Suppressor macrophage treated with lipopolysaccharide for 4 hours (primary cell): Measurements from ENCODE around the gene TM7SF3.

Experiments
- DNase-seq: peaks from one replicate; pipeline ENCODE4 v3.0.0-alpha.2; 2020

Gene TM7SF3

DNA sequence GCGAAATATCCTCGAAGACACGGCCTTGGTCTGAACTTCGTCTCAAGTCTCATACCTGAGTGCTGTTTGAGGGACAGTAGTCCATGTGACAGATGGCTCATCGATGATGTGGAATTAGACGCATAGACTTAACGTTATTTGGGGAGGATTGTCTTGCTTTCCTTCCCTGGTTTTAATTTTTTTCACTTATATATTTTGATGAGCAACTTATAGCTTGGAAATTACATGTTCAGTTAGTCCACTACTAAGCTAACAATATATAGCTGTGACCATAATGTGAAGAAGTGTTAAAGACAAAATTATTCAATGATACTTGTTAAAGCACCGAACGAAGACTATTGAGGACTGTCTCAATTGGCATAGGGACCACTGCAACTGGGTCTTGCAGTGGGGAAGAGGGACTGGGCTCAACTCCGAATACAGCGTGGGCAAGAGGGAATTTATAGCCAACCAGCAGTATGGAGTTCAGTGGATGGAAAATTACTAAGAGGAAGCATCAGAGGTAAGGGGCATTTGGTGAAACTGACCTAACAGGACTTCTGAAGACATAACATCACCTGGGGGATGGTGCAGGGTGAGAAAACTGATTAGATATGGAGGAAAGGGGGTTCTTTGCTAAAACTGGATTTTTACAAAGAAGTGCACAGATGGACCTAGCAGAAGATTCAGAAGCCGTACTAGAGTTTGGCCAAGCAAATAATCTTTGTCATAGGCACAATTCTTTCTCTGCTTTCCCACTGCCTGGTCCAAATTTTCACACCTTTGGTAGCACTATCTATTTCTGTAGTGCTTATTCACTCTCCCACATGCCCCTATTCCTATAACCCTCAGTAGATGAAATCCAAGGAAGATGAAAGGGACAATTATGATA, 910 bp upstream of the TM7SF3 start:
- no peak for DNase-seq

DNA sequence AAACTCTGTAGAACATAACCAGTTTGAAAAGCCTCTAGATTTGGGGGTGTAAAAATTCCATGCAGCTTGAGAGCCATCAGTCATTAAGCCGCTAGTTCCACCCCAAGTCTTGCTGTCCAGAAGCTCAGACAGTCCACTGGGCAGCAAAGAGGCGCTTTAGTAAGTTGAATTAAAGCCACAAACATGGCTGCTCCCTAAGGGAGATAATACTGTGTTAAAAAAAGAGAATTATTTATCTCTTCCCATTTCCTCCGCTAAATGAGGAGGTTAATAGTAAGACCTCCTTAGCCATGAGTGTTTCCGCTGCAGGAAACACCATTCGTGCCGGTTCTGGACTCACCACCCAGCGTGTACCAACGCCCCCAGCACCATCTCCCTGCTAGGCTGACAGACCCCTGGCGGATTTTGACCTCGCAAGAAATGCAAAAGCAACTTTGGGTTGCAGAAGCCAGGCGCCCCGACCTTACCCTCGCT, 536 bp downstream of the TM7SF3 start:
- peak; percentile 13 for DNase-seq

DNA sequence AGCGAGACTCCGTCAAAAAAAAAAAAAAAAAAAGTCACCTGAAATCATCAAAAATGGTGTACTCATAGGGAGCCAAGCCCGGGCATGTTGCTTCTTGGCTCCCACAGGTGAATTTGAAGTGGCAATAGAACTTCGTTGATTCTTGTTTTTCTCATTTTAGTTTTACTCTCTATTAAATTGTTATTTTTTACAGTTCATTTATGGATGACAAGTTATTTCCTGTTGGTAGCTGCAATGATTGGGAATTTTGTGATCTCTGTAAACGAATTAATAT, 1.3 kb downstream of the TM7SF3 start:
- no peak for DNase-seq

DNA sequence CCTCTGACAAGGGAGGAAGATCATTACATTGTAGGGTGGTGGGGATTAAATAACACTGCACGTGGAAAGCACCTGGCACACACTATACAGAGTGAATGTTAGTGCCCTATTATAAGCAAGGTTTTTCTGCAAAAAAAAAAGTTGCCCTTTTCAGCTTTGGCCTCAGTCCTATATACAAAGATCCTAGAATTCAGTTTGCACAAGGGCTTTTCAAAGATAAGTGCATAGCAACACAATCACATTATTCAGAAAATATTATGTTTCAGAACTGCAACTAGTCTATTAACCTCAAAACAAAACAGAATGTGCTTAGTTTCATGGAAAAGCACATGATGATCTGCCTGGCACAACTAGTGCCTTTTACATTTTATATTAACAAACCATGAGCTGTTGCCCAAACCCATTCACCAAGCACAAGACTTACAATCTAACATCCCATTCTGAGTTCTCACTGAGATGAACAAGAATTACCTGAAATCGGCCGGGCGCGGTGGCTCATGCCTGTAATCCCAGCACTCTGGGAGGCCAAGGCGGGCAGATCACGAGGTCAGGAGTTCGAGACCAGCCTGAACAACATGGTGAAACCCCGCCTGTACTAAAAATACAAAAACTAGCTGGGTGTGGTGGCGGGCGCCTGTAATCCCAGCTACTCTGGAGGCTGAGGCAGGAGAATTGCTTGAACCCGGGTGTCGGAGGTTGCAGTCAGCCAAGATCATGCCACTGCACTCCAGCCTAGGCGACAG, 1.8 kb downstream of the TM7SF3 start:
- DNase-seq, result no peak

DNA sequence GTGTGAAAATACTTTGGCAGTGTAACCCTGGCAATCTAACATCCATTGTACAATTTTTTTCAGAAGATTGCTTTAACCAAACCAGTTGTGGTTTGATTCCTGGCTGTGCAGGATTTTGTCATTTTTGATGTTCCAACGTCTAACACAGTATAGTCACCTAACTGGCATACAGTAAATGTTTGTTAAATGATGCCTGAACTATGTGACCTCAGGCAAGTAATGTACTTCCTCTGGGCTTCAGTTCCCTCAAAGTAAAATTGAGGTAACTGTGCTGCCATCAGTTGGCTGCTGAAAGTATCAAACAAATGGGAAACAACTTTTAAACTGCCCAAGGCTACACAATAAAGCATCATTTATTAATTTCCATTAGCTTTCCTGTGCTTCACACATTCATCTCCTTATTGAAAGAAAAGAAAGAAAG, 4.3 kb downstream of the TM7SF3 start:
- DNase-seq, result peak; percentile 22

DNA sequence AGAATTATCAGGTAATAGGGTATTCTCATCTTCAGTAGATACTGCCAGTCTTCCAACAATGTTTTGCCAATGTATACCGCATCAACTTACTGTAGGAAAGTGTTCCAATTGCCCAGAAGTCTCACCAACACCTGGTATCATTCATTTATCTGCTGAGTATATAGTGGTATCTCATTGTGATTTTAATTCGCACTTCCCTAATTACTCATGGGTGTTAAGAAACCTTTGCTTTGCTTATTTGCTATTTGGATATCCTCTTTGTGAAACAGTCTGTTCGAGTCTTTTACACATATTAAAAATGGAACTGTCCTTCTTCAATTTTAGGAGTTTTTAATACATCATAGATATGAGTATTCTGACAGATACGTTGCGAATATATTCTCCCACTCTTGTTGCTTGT, 6.1 kb downstream of the TM7SF3 start:
- DNase-seq, result peak; percentile 24

DNA sequence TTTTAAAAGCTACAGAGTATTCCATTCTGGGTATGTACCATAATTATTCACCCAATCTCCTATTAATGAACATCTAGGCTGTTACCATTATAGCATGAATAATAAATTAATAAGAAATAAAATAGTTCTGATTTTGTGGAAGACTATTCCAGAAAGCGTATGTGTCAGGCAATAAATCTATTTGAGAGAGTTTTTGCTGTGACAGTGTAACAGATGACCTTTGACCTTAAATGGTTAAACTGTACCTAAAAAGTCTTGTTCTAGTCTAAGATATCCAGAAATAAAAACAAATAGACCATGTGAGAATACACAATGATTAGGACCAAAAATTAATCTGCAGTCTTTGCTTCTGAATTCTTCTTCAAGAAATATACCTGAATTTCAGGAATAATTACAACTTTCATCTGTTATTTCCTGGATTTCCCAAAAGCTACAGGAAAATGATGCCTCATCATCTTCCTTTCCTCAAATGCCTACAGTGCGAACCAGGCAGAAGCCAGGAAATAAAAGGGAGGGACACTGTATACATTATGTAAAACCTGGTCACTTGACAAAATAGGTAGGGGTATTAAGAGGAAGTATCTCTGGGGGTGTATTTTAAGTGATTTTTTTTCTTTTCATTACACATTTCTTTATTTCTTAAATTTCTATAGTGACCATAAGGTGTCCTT, 7.3 kb downstream of the TM7SF3 start:
- DNase-seq, result no peak

DNA sequence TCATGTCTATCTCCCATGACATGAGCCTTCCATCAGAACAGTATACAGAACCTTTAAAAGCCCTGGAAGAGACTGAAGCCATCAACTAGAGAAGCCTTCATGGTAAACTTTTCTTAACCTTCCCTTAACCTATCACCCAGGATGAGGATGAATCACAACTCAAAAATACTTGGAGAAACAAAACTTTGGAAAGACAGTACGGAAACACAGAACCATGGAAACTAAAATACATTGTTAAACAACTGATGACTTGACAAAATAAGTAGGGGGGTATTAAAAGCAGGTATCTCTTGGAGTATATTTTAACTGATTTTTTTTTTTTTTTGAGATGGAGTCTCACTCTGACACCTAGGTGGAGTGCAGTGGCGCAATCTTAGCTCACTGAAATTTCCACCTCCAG, 8.7 kb downstream of the TM7SF3 start:
- no peak for DNase-seq

DNA sequence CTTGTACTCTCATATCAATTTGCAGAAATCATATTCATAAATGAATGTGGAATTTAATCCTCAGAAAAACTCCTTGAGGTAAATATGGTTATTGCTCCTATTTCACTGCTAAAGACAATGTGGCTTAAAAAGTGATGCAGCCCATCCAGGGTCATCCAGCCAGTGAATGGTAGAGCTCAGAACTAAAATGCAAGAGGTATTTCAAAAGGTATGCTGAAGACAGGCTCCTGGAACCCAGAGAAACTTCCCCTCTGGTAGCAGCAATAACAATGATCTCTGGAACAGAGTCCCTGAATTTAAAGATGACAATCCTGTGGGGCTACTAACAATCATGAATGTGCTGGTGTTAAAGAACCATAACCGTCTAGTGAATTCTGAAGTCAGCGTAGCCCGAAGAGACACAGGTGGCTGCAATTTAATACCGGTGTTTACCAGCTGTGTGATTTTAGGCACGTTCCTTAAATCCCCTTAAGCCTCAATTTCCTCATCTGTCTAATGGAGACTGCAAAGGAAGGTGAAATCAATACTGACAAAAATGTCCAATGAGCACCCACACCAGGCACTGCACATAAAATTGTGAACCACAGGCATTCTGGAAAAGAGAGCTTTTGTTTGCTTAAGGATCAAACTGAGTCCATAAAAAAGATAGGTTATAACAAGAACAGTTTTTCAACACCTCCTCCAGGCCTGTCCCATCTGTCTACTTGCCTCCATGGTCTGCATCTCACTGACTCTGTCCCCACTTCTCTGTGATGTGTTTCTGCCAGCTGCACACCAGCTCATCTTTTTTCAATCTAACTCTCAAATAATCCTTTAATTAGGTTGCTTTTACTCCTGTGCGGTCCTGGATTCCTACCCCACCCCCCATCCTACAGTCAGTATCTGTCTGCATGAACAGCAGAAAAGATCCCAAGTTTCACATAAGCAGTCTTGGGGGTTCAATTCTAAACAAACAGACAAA, 10.5 kb downstream of the TM7SF3 start:
- DNase-seq, result no peak

DNA sequence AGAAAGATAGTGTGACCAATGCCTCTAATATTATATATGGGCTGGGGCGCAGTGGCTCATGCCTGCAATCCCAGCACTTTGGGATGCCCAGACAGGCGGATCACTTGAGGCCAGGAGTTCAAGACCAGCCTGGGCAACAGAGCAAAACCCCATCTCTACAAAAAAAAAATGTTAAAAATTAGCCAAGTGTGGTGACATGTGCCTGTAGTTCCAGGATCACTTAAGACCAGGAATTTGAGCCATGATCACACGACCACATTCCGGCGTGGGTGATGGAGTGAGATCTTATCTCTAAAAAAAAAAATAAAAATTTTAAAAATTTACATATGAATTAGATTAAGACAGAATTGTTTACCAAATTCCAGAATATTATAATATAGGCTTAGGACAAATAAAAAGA, 12.0 kb downstream of the TM7SF3 start:
- DNase-seq, result no peak

DNA sequence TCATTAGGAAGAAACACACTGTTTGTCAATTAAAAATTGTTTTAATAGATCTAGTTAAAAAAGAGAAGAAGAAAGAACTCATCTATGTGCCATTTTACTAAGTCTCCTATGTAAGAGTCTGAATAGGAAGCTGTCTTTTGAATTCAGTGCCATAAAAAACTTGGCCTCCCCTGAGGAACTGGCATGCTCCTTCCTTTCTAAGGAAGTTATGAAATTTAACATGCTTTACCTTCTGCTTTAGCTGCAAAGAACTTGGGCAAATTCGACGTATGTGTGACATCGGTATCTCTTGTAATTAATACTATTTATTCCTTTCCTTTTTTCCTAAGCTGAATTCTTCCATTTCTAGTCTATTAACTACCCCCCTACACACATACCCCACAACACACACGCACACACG, 12.5 kb downstream of the TM7SF3 start:
- no peak for DNase-seq

DNA sequence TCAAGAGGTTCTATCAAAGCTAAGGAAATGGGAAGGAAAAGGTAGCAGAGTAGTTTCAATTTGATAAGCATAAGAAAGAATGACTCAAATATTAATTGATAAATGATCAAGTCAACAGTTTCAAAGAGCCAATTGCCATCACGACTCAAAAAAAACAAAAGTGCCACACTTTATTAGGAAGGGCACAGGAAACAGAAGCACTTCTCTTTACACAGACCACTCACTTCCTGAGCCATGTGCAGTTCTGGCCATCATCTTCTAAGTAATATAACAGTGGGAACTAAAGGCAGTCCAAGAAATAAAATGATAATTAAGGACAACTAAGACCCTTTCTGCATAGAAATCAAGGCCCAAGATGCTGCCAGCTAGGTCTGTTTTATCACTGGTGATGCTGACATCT, 13.2 kb downstream of the TM7SF3 start:
- no peak for DNase-seq

DNA sequence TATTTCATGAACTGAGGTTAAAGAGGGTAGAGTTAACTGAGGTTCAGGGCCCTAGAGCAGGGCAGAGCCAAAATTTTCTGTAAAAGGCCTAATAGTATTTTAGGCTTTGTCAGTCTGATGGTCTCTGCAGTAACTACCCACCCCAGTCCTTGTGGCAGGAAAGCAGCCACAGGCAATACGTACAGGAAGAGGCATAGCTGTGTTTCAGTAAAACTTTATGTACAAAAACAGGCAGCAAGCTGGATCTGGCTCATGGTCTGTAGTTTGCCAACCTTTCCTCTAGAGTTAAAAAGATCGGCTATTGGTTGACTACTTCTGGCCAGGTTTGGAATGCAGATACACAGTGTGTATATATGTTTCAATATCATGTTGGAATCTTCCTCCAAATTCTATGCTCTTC, 17.2 kb downstream of the TM7SF3 start:
- no peak for DNase-seq

DNA sequence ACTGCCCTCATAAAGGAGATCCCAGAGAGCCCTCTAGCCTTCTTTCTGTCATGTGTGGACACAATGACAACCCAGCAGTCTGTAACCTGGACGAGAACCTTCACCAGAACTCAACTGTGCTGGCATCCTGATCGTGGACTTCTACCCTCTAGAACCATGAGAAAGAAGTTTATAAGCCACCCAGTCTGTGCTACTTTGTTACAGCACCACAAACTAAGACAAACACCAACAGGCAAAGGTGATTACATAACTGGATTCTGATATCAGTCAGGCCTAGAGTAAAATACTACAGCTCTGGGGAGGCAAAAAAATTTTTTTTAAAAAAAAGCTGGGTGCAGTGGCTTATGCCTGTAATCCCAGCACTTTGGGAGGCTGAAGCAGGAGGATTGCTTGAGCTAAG, 18.5 kb downstream of the TM7SF3 start:
- DNase-seq, result no peak

DNA sequence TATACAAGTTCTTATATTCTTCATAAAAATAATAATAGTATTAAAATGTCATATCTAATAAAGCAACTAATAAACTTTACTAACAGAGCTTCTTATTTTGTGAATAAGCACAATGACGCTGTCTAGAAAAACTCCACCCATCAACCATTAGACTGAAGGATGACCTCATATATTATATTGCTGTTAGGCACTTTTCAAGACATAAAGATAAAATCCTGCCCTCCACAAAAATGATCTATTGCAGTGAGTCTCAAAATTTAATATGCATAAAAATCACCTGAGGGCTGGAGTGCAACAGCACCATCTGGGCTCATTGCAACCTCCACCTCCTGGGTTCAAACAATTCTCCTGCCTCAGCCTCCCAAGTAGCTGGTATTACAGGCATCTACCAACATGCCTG, 20.1 kb downstream of the TM7SF3 start:
- no peak for DNase-seq

DNA sequence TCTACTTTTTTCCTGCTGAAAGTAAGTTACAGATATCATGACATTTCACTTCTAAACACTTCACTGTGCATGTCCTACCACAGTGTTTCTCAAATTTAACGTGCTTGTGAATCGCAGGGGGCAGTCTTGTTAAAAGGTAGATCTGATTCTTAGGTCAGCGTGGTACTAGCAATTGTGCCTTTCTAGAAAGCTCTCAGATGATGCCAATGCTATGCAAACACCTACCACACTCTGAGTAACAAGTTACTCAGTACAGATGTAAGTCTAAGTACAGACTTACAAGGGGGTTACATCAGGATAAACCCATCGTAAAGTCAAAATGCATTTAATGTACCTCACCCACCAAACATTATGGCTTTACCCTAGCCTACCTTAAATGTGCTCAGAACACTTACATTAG, 22.4 kb downstream of the TM7SF3 start:
- no peak for DNase-seq

DNA sequence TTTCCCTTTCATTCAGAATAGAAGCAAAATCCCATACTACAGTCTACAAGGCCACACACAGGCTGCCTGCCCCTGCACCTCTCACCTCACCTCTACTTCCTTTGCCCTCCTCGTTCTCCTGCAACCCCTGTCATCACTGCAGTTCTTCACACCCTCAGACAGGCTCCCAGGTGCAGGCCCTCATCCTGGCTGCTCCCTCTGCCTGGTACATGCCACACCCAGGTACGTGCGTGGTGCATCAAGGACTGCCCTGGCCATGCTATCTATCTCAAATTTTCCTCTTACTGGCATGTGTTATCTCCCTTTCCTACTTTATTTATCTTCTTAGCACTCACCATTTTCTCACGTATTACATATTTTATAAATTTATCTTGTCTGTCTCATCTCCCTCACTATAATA, 24.3 kb downstream of the TM7SF3 start:
- DNase-seq, result no peak

DNA sequence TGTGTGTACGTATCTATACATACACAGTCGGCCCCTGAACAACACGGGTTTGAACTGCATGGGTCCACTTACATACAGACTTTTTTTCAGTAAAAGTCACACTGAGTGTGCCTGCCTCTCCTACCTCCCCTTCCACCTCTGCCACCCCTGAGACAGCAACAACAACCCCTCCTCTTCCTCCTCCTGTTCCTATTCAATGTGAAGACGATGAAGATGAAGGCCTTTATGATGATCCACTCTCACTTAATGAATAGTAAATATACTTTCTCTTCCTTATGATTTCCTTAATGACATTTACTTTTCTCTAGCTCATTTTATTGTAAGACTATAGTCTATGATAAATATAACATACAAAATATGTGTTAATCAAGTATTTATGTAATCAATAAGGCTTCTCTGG, 25.5 kb downstream of the TM7SF3 start:
- no peak for DNase-seq

DNA sequence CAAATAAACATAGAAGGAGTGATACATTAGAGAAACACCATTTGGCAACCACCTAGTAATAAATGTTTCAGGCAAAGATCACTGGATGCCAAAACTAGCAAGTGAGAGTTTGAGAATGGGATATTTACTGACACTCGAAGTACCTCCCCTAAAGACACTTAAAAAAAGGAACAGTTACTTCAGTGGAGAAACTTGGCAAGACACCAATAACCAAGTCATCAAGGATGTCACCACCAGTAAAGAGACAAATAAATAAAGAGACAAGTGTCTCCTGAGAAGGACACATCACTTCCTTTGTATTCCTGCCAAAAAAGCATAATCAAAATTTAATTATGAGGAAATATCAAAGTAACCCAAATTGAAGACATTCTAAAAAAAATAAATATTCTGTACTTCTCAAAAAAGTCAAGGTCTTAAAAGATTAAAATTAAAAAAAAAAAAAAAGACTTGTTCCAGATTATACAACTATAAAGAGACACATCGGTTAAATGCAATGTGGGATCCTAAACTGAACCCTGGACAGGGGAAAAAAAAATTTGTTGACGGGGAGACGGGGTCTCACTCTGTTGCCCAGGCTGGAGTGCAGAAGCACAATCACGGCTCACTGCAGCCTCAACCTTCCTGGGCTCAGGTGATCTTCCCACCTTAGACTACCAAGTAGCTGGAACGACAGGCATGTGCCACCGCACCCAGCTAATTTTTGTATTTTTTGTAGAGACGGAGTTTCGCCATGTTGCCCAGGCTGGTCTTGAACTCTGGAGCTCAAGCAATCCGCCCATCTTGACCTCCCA, 26.4 kb downstream of the TM7SF3 start:
- peak; percentile 76 for DNase-seq

DNA sequence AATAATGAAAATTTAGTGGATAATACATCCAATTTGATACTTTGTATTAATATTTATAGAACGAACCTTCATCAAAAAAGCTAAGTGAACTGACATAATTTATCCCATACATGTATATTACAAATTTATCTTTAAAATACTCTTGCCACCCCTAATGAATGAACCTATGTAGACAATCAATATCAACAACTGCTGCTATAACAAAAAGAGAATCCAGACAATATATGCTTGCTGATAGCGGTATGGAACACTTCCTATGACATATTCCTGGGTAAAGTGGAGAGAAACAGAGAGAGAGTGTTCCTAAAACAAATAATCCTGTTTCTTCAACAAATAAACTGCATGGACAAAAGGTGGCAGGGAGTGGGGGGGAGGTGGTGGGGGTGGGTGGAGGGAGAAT, 31.3 kb downstream of the TM7SF3 start:
- DNase-seq, result no peak

DNA sequence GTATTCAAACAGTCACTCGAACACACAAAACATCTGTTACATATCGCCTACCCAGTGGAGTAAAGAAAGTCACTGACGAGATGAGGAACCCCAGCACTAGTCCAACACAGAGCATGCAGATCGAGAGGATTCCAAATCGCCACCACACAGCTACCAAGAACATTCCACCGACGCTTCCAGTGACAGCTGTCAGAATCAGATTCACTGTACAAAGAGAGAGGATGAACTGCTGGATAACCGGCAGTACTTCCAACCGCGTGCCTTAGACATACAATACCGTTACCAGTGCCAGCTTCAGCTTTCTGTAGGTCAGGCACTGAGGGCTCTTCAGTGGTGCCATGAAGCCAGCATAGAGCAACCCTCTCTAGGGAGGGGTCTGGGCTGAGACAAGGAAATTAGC, 34.5 kb downstream of the TM7SF3 start:
- DNase-seq, result no peak

DNA sequence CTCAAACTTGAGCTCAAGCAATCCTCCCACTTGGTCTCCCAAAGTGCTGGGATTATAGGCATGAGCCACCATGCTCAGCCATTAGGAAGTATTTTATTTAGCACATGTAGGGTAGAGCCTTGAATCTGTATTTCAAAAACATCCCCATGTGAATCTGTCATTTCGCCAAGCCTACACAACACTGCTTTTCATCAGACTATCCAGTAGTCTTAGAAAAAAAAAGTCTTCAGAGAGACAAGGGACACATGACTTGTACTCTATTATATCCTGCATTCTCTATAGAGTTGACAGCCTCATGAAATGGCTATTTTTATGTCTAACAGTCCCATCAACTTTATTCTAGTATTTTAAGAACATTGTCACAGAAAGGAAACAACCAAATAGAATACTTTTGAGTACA, 35.4 kb downstream of the TM7SF3 start:
- no peak for DNase-seq
